ENCODE results near the gene CFAP97D1.

- TF ChIP-seq CEBPB (IDR thresholded peaks at IDR 0.05; ENCODE audit: borderline replicate concordance in 1 of 2, low read depth in 2 of 2, low read length in 2 of 2) (no peak), ATF2 (IDR thresholded peaks at IDR 0.05; ENCODE audit: low read length) (no peak), CTCF (IDR thresholded peaks at IDR 0.05 in 2 of 3, conservative IDR thresholded peaks at IDR 0.05 in 1 of 3; ENCODE audit: control insufficient read depth in 2 of 3, extremely low read depth in 1 of 3, insufficient read depth in 1 of 3, low read depth in 3 of 3, low read length in 3 of 3) (no peak), POLR2A (IDR thresholded peaks at IDR 0.05; ENCODE audit: low read depth, low read length) (no peak), SMAD1 (IDR thresholded peaks at IDR 0.05; ENCODE audit: low read depth, partially characterized antibody) (no peak), ZBTB11 (CRISPR knock-in tag; IDR thresholded peaks at IDR 0.05) (no peak), FOS (IDR thresholded peaks at IDR 0.05; ENCODE audit: borderline replicate concordance, extremely low read depth, insufficient read length) (no peak), GABPA (IDR thresholded peaks at IDR 0.05; ENCODE audit: low read depth) (no peak), RB1 (IDR thresholded peaks at IDR 0.05; ENCODE audit: borderline replicate concordance) (no peak), SPI1 (IDR thresholded peaks at IDR 0.05; ENCODE audit: borderline replicate concordance, insufficient read depth, low read depth, low read length) (no peak), LARP7 (IDR thresholded peaks at IDR 0.05) (no peak)
These were observed 39.7 kb upstream of the CFAP97D1 start for GRCh38 chr17:43740541-43740940.

Data from GM12878 (cell line).